GM18526 (cell line): ENCODE data around the gene ST7.

Source experiments
- POLR2A ChIP-seq: IDR thresholded peaks from 3 replicates; pipeline ENCODE4 v1.6.1; 2011; ENCODE audit not compliant: insufficient read length; ENCODE audit errors: extremely low read depth

ST7 gene

DNA sequence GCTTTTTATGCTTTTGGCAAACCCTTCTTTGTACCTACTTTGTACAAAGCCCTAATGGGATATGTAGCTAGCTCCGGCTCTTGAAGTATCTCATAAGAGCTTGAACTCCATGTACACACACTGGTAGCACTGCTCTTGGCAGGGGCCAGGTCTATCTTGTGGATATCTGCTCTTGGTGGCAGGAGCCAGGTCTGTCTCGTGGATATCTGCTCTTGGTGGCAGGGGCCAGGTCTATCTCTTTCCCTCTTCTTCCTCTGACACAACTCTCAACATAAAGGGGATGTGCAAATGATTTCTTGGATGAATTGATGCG, 277.7 kb downstream of the ST7 start:
- no peak for TF ChIP-seq POLR2A

DNA sequence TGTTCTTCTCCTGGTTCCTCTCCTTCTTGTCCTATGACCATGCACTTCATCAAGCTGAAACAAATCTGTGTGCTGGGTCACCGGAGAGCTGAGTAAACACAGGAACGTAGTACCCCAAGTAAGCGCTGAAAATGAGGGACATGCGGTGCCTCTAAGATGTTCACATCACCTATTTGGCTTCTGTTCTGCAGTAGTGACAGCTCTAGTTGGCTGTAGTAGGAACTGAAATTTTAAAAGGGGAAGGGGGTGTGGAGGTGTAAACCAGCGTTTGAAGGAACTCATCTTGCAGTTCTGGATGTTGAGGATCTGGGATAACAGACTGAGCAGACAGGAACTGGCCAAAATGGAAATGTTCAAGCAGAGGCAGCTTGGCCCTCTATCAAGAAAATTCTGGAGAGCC, 284.3 kb downstream of the ST7 start:
- TF ChIP-seq POLR2A: no peak

DNA sequence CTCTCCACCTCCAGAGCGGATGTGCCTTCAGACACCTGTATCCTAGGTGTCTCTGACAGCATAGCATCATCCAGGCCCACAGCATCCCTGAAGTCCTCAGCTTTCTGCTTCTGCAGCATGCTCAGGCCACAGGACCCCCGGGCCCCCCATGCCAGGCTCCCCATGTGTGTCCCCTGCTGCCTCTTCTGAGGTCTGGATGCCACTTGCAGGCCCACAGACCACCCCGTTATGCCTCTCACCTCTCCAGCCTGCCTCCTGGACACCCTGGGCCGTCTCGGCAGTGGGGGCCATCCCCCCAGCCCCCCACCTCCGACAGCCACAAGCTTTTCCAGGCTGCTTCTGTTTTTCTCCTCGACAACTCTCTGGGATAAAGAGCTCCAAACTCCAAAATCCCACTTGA, 285.2 kb downstream of the ST7 start:
- no peak for TF ChIP-seq POLR2A

DNA sequence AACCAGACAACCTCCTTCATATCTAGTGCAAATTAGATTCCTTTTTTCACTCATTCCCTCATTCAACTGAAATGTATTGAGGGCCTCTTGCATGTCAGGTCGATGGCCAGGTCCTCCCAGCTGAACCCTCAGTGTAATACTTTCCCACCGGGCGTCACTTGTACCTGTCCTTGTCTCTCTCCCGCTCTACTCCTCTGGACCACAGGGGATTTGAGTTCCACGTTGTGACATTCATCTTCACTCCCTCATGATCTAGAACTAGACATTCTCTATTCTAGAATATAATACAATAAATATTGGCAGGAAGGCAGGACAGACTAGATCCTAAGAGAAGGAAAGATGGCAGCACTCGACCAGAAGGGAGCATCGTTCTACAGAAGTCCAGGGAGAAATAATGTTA, 285.6 kb downstream of the ST7 start:
- TF ChIP-seq POLR2A: no peak

DNA sequence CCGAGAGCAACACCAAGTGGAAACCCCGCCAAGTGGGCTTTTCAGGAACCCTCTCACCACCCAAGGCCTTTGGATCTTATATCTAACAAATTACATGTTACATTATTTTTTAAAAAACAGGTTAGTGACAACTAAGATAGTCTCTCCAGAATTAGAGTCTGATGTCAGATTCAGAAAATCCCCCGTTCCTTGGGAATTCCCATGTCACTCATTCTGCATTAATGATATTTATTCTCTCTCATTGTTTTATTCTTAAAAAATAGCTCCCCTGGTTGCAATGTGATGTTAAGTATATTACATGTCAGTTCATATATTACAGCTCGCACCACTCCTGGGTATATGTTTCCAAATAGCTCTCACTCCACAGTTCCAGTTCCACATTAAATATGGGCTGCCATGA, 287.8 kb downstream of the ST7 start:
- no peak for TF ChIP-seq POLR2A

DNA sequence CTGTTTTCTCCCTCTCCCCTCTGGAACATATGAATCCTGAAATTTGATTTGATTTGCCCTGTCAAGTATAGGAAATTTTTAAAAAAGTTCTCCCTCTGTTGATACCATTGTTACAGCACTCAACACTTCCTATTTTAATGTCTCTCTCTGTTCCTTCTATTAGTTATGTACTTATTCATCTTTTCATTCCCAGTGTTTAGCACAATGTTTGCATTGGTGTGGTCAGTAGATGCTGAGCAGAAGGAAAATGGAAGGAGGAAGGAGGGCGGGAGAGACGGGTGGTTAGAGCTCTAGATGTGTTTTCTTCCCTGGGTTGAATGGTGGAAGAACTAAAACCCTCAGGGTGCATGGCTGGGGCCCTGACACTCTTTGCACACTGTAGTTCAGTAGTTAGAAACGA, 290.1 kb downstream of the ST7 start:
- TF ChIP-seq POLR2A: no peak

DNA sequence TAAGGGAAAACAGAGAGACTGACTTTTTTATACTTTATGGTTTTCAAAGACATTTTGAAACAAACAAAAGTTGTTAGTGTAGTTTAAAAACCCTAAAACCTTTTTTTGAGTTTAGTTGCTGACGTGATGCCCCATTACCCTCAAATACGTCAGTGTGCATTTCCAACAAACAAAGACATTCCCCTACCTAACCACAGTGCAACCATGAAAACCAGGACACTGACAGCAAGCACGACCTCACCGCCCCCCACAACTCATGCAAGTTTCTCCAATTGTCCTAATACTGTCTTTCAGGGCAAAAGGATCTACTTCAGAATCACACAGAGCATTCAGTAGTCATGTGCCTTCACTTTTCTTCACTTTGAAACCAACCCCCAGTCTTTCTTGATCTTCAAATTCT, 294.5 kb downstream of the ST7 start:
- no peak for TF ChIP-seq POLR2A

DNA sequence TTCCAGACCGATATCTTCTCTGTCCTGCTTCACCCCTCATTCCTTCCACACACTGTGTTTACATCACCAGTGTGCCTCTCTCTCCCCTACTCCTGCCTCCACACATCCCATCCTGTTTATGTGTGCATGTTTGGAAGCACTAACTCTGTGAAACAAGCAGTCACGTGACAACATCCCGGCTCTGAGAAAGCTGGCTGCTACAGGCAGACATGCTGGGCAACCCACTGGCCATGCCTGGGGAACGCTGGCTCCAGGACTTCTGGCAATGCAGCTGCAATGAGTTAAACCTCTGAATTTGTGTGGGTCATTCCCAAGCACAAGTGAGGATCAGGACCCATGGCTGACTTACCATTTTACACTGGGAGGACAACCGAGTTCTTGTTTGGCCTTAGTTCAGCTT, 295.5 kb downstream of the ST7 start:
- TF ChIP-seq POLR2A: no peak

DNA sequence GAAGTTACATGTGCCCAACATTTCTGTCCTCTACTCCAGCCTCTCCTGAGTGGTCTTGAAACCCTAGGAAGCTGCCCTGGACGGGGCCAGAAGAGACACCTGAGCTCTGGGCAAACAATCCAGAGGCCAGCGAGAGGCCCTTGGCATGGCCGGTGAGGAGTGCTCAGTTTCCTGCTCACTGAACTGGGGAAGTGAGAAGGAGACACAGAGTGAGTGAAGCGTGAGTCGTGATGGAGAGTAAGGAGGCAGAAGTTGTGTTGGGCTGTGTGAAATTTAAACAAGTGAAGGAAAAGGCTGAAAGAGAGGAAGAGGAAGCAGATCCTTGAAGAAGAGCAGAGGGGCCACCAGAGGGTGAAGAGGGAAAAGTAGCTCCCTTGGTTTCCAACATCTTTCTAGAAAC, 296.4 kb downstream of the ST7 start:
- no peak for TF ChIP-seq POLR2A

DNA sequence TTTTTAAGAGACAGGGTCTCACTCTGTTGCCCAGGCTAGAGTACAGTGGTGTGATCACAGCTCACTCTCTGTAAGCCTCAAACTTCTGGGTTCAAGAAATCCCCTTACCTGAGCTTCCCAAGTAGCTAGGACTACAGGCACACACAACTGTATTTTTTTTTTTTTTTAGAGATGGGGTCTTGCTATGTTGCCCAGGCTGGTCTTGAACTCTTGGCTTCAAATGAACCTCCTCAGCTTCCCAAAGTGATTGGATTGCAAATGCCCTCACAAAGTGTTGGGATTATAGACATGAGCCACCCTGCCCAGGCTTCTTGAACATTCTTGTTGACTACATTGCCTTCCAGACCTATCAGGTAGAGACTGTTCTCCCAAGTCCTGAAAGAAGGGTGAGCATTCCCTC, 296.9 kb downstream of the ST7 start:
- no peak for TF ChIP-seq POLR2A

DNA sequence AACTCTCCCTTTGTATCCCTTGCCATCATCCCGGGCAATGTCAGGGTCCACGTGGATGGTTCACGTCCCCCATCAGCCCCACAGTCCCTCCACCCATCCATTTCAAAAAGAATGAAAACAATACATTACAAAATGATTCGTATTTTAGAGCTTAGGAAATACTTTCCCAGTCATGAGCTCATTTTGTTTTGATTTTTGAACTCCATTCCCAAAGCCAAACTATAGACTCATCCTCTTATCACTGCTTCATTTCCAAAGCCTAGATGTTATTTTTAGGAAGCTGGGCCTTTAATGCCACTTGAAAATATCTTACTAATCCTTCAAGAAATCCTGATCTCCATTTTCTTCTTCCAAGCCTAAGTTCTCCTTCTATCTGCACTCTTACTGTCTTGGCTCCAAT, 297.5 kb downstream of the ST7 start:
- TF ChIP-seq POLR2A: no peak

DNA sequence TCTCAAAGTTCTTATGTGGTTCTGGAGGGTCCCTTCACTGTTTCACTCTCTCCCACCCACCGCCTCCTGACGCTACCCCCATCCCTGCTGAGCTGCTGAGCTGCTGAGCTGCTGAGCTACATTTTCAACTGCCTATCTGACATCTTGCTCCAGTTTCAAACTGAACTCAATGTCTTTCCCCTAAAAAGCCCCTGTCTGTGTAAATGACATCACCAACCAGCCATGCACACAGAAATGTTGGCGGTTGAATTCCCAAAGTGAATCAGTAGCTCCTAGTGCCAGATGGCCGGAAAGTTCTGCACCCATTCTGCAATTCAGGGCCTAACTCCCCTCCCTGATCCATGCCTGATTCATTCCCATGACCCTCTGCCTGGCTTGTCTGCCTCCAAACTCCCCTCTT, 298.4 kb downstream of the ST7 start:
- TF ChIP-seq POLR2A: no peak

DNA sequence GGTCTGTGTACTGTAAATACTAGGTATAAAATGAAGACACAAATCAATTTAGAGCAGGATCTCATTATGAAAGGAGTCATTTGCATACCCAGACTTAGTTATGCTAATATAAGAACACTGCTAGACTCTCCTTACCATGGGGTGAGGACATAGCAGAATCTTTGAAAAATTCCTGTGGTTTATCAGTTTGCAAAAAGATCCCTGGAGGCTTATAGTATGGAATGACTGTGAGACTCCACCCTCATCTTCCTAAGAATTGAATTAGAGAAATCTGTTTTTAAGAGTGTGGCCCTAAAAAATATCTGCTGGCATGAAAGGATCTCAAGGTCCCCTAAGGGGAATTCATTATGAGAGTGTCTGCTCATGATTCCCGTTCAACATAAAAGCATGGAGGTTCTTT, 306.3 kb downstream of the ST7 start:
- TF ChIP-seq POLR2A: no peak

DNA sequence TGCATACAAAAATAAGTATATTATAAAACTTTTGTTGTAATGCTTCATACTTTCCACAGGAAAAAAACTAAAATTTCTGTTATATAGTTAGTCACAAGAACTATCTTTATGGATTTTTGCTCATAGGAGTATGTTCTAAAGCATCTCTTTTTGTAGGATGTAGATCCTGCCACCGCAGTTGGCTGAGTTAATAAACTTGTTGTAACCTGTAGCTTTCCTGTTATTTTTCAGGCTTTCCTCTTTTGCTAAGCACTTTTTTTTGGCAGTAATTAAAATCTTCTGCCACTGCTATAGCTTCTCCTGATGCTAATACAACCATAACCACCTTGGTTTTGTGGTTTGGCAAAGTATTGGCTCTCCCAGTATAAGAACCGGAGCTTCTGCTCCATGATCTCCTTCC, 309.2 kb downstream of the ST7 start:
- no peak for TF ChIP-seq POLR2A

DNA sequence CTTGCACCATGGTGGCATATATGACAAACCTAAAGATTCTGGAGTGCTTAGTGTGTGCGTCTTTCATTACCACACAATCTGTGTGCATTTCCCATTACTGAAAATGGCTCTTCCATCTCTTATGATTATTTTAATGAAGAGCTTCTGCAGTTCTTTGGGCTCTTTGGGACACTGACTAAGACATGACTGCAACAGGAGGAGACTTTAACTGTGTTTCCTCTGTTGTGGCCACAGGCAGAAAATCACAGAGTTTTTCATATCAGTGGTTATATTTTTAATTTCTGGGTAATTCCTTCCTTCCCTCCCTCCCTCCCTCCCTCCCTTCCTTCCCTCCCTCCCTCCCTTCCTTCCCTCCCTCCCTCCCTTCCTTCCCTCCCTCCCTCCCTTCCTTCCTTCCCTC, 311.4 kb downstream of the ST7 start:
- TF ChIP-seq POLR2A: no peak

DNA sequence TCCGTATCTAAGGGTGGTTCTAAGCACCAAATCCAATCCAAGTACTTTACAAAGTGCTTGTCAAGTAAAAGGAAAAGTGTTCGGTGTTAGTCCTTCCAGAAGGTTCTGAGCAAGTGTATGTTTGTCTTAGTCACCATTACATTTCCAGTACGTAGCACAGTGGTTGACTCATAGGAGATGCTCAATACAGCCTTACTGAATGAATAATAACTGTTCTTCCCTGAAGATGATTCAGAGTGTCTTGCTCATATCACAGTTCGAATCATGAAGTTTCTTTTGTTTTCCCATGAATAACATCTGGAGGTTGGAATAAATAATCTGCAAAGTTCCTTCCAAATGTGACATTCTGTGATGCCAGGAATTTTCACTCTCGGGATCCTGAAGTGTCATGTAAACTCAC, 316.1 kb downstream of the ST7 start:
- TF ChIP-seq POLR2A: no peak

DNA sequence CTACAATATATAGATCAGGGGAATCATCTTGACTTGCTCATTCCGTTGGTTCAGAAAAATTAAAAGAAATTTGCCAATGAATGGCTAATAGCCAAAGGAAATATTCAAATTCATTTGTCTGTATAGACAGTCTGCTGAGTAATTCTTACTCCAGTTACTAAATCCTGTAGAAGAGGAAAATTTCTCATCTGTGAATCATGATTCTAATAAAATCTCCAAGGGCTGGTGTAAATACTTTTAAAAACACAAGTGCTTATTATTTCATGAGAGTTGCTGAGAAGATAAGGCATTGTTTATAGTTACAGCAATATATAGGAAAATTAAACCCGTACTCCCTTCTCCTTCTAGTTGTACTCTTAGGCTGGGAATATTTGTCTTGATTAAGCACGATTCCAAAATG, 316.6 kb downstream of the ST7 start:
- TF ChIP-seq POLR2A: no peak

DNA sequence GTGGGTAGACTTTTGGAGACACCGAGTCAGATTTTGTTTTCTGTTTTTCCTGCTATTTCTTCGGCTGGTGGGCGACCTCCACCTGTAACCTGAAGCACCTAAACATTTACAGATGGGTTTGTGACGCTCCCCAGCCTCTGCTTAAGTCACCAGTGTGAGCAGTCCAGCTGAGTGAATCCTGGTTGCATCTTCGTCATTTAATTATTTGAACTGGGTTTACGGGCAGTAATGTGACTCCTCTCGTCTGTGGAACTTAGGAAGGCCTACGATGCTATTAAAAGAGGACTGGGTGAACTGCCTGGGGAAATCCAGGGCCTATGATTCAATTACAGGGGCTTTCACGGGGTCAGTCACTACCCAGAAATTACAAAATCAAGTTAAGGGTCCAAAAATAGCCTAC, 317.1 kb downstream of the ST7 start:
- no peak for TF ChIP-seq POLR2A
